K562 (cell line): ENCODE data around the gene ZNF593OS. TPM values are rescaled to one million over a fixed set of nuclear protein-coding genes. Genes with fewer than 3 reads are reported as not detected.

Source experiments
- ARID3B ChIP-seq: fragments of 250-450 bp; sonication (Bioruptor Pico); IDR thresholded peaks from 2 replicates; pipeline ENCODE4 v1.4.0; 2020; ENCODE audit warnings: borderline replicate concordance
- ATF7 ChIP-seq: fragments of 450-650 bp; IDR thresholded peaks from 2 replicates; pipeline ENCODE4 v1.7.1; 2014; ENCODE audit warnings: mild to moderate bottlenecking, moderate library complexity
- E2F3 ChIP-seq: fragments of 250-450 bp; sonication (Bioruptor Pico); IDR thresholded peaks from 2 replicates; pipeline ENCODE4 v1.4.0; 2020; ENCODE audit warnings: mild to moderate bottlenecking
- EP400 ChIP-seq: fragments of 450-650 bp; IDR thresholded peaks from 2 replicates; pipeline ENCODE4 v1.6.1; 2017; ENCODE audit warnings: antibody characterized with exemption, mild to moderate bottlenecking, moderate library complexity
- ERF ChIP-seq: fragments of 450-650 bp; formaldehyde crosslinking; IDR thresholded peaks from 2 replicates; pipeline ENCODE4 v1.4.0; 2020; ENCODE audit warnings: mild to moderate bottlenecking, mixed read lengths
- HES1 ChIP-seq: fragments of 450-650 bp; IDR thresholded peaks from 2 replicates; pipeline ENCODE4 v1.6.1; 2016; ENCODE audit warnings: low read depth, mild to moderate bottlenecking, moderate library complexity
- KDM5B ChIP-seq: fragments of 200-600 bp; sonication (generic); IDR thresholded peaks from 2 replicates; pipeline ENCODE4 v1.6.1; 2012; ENCODE audit warnings: low read depth, mild to moderate bottlenecking, moderate library complexity, low read length, control low read depth, inconsistent platforms; ENCODE audit not compliant: insufficient replicate concordance
- MAFF ChIP-seq: IDR thresholded peaks from 2 replicates; pipeline ENCODE4 v1.6.1; 2012; ENCODE audit warnings: low read length, improper control_type of control experiment
- MEF2D ChIP-seq: conservative IDR thresholded peaks from 2 replicates; pipeline ENCODE4 v1.6.1; 2016; ENCODE audit warnings: low read depth, missing genetic modification characterization, missing compliant biosample characterization
- MTA2 ChIP-seq: fragments of 450-650 bp; IDR thresholded peaks from 2 replicates; pipeline ENCODE4 v1.6.1; 2016; ENCODE audit warnings: low read depth
- NCOR1 ChIP-seq: fragments of 450-650 bp; IDR thresholded peaks from 2 replicates; pipeline ENCODE4 v1.6.1; 2016; ENCODE audit warnings: mild to moderate bottlenecking, moderate library complexity
- PHF20 ChIP-seq: fragments of 450-650 bp; IDR thresholded peaks from 2 replicates; pipeline ENCODE4 v1.6.1; 2018; ENCODE audit not compliant: partially characterized antibody
- PREB ChIP-seq: sonication (generic); formaldehyde crosslinking; IDR thresholded peaks from 2 replicates; pipeline ENCODE4 v1.8.1; 2023; ENCODE audit warnings: mild to moderate bottlenecking, missing genetic modification reagents
- RBFOX2 ChIP-seq: fragments of 200-400 bp; formaldehyde crosslinking; IDR thresholded peaks from 2 replicates; pipeline ENCODE4 v1.6.1; 2017; ENCODE audit warnings: low read depth, mild to moderate bottlenecking, low read length, moderate library complexity
- SAFB2 ChIP-seq: fragments of 200-400 bp; formaldehyde crosslinking; IDR thresholded peaks from 2 replicates; pipeline ENCODE4 v1.6.1; 2018; ENCODE audit warnings: borderline replicate concordance, low read length, low read depth, moderate library complexity; ENCODE audit not compliant: severe bottlenecking
- SNRNP70 ChIP-seq: fragments of 200-400 bp; formaldehyde crosslinking; optimal IDR thresholded peaks from 2 replicates; pipeline ENCODE3; 2017; ENCODE audit warnings: low read depth, low read length
- THAP12 ChIP-seq: fragments of 250-450 bp; sonication (Bioruptor Pico); IDR thresholded peaks from 2 replicates; pipeline ENCODE4 v1.9.0; 2021; ENCODE audit warnings: mild to moderate bottlenecking, inconsistent platforms
- THRAP3 ChIP-seq: fragments of 450-650 bp; IDR thresholded peaks from 2 replicates; pipeline ENCODE4 v1.6.1; 2016; ENCODE audit warnings: mild to moderate bottlenecking, inconsistent platforms, borderline replicate concordance
- U2AF2 ChIP-seq: fragments of 200-400 bp; formaldehyde crosslinking; optimal IDR thresholded peaks from 2 replicates; pipeline ENCODE3; 2017; ENCODE audit warnings: low read depth, mild to moderate bottlenecking, low read length
- ZFP36 ChIP-seq: fragments of 150-350 bp; IDR thresholded peaks from 2 replicates; pipeline ENCODE4 v1.6.1; 2018; ENCODE audit warnings: low read length, low read depth; ENCODE audit not compliant: partially characterized antibody
- ZFPM2 ChIP-seq: fragments of 250-450 bp; sonication (Bioruptor Pico); IDR thresholded peaks from 2 replicates; pipeline ENCODE4 v1.5.1; 2022; ENCODE audit warnings: mild to moderate bottlenecking
- ZNF76 ChIP-seq: fragments of 250-450 bp; sonication (Bioruptor Pico); IDR thresholded peaks from 2 replicates; pipeline ENCODE4 v1.4.0; 2020; ENCODE audit warnings: mild to moderate bottlenecking, moderate library complexity, borderline replicate concordance
- polyA plus RNA-seq, 8 experiments: library from polyadenylated mRNA; depleted of rRNA in 4 of 8; stranded (reverse) in 5 of 8; unstranded in 3 of 8; fragments of >200 nt; fragmentation: Nextera tagmentation in 2 of 8; fragmentation: Illumina TruSeq in 1 of 8; extraction: Ambion mirVana in 2 of 8; extraction: Trizol in 1 of 8; gene quantifications; 2 replicates each; pipeline versions ENCODE4 v1.2.1 to v1.2.3, GENCODE V29; 2011 to 2014; ENCODE audit warnings: inconsistent platforms in 1 of 8, missing spikeins in 1 of 8
- total RNA-seq, 7 experiments: library from RNA; depleted of rRNA in 6 of 7; stranded (reverse); fragments of >200 nt in 6 of 7; fragmentation: Illumina TruSeq in 2 of 7; extraction: Trizol in 2 of 7; gene quantifications; 2 replicates each; pipeline versions ENCODE4 v1.2.1 to v1.2.3, GENCODE V29; 2011 to 2021; ENCODE audit warnings: low replicate concordance in 1 of 7

Gene ZNF593OS
- total and polyA plus RNA-seq, 9 of the 15 experiments (the other 6 are each of a cell fraction or from before 2014, with no cell fraction given), result 0.24 to 0.27 TPM; not detected in 7

- no peak for TF ChIP-seq EP400
- no peak for TF ChIP-seq MAFF
- TF ChIP-seq HES1, result no peak
- no peak for TF ChIP-seq E2F3 (CRISPR knock-in tag)
- no peak for TF ChIP-seq ATF7
- TF ChIP-seq ZFP36, result no peak
- peak; percentile 76; the same call in 1 of the 2 replicates for TF ChIP-seq MEF2D (tag)
- TF ChIP-seq RBFOX2, result no peak
- no peak for TF ChIP-seq U2AF2
- TF ChIP-seq THRAP3, result no peak
- peak; percentile 79; the same call in 1 of the 2 replicates for TF ChIP-seq ZFPM2 (CRISPR knock-in tag)
- TF ChIP-seq ERF (CRISPR knock-in tag), result 0 out of 2 replicates have a peak, but pooled peaks have one; percentile 49
- TF ChIP-seq THAP12, result no peak
- no peak for TF ChIP-seq SNRNP70
- TF ChIP-seq PHF20, result no peak
- TF ChIP-seq ARID3B (CRISPR knock-in tag), result no peak
- no peak for TF ChIP-seq ZNF76 (CRISPR knock-in tag)
- TF ChIP-seq PREB (CRISPR knock-in tag), result no peak
- TF ChIP-seq KDM5B, result no peak
- no peak for TF ChIP-seq SAFB2
- TF ChIP-seq MTA2, result no peak
- TF ChIP-seq NCOR1, result no peak
Observed at GRCh38 chr1:26124418-26125331, 47.0 kb downstream of the ZNF593OS start (continued).
